T-helper 1 cell (primary cell): Measurements from ENCODE around the gene OCSTAMP.
A peak's percentile ranks its signal among the peaks of the same experiment; 100 is the strongest.

Experiments used
- DNase-seq, 5 donors: peaks; one replicate each; pipeline ENCODE4 v3.0.0-alpha.2; 2012 to 2020
- total RNA-seq, 4 donors: gene quantifications; one replicate each; lab custom pipeline; 2026; lab: John Stamatoyannopoulos, UW

The OCSTAMP gene
- 0 reads per million in 4 donors for total RNA-seq

- DNase-seq: no peak
Measured at GRCh38 chr20:46550461-46550860, at the start of gene OCSTAMP. Gene OCSTAMP, minus strand, starts transcription at chr20:46550654. Its CDS starts 94 bp downstream, at chr20:46550560.

DNA sequence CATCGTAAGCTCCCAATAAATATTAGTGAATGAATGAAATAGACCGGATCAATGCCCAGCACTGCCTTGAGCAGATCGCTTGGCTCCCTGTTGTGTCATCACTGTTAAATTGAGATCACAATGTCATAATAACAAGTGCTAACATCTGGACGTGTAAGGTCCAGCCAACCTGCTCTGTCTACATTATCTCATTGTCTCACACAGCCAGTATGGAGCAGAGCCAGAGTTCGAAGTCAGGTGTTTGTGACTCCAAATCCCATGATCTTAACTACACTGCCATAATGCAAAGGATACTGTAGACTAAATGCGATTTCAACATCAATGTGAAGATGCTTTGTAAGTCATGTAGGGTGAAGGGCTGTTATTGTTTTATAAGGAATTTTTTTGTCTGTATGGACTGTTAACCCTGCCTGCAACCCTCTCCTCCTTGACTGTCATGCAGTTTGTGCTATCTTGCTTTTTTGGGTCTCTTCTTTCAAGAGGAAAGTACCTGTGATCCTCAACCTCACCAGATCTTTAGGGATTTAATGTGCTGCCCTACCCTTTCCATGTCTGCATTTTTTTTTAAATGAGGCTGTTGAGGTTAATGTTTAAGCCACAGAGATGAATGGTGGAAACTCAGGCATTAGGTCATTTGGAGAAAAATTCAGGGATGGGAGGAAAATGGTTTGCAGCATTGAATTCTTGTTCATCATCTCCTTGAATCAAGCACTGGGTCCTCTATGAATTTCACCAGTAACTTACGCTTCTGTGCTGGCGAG lies 49.0 kb upstream of the OCSTAMP start:
- no peak for DNase-seq

GRCh38 chr20:46595933-46596332 lies 45.5 kb upstream of the OCSTAMP start:
- no peak for DNase-seq

- DNase-seq: no peak
Measured at GRCh38 chr20:46594725-46595124, 44.3 kb upstream of the OCSTAMP start.

DNA sequence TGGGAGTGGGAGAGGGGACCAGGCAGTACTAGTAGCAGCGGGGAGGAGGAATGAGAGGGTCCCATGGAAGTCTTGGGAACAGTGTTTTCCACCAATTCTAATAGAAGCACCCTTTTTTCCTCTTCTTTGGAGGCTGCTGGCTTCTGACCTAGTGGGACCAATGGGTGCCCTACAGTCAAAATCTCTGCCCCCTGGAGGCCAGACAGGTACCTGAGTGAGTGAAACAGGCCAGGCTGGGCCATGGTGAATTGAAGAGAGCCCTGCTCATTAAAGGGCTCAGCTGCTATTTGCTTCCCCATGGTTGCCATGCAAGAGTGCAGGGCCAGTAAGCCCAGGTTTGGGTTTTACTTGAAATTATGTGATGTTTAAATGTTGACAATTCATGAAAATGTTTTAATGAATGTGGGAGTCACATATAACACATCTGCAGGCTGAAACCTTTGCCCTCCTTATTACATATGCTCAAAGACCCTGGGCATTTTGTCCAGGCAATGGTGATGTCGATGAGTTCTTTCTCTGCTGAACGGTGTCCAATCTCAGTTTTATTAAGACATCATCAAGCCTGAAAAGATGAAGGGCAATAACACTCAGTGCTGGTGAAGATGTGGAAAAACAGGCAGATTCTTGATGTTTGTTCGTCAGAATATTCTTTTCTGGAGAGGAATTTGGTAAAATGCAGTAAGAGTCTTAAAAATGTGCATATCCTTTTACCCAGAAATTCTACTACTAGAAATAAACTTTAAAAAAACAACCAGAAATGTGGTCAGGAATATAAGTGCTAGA lies 42.3 kb upstream of the OCSTAMP start:
- DNase-seq: no peak

GRCh38 chr20:46590443-46590842 lies 40.0 kb upstream of the OCSTAMP start:
- DNase-seq: no peak

DNA sequence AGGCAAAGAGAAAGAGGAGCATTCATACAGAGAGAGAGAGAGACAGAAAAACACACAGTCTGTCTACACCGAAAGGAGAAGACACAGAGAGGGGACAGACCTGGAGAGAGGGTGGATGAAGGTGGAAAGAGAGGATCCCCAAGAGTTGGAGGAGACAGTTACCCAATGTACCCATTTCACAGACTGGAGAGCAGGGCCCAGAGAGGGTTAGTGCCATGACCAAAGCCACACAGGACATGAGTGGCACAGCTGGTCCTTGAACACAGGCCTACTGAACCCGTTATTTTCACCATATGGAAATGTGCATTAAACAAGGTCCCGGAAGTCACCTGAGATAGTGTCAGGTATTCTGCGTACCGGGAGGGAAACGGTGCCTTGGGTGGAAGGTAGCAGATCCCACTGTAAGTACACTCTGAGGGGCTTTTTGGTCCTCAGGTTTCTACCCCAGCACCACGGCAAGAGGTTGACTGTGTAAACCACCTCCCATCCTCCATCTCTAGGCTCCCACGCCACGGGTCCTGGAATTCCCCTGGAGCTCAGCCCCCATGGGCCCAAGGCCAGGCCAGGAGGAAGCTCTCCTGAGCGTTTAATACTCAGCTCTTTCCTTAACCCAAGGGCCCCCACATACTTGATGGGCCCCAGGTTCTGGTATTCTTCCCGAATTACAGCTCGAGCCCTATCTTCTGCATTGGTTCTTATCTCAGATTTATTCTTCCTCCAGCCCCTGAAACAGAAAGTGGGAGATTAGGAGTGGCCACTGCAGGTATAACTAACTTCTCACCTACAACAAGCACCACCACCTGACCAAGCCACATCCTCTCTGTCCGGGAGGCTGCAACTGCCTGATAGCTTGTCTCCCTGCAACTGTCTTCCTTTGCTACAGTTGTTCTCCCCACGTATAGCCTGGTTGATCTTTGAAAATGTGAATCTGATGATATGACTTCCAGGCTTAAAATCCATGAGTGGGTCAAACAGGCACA lies 38.4 kb upstream of the OCSTAMP start:
- peak in 1 of 5 donors; percentile 31 for DNase-seq

DNA sequence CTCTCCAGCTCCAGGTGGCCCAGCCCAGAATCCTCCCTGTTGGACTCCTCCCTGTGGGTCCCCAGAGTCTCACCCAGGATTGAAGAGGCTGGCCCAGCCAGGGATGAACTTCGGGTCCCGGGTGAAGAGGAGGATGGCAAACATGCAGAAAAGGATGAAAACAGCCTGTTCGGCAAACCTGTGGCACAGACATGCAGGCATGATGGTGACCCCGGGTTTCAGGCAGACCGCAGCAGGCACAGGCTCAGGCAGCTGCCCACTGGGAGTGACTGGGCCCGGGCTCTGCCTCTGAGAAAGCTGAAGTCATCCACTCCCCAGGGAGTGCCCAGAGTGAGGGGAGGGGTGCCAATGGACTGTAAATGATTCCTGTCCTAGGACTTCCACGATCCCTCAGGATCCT lies 37.5 kb upstream of the OCSTAMP start:
- no peak for DNase-seq

DNA sequence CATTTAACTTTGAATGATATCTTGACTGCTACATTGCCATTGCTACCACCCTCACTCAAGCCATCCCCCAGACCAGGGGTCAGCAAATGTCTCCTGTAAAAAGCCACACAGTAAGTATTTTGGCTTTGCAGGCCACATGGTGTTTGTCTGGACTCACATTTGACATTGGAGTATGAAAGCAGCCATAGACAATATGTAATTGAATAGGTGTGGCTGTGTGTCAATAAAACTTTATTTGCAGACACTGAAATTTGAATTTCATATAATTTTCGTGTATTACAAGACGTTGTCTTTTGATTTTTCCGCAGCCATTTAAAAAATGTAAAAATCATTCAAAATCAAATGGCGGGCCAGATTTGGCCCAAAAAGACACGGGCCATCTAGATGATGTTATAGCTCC lies 36.3 kb upstream of the OCSTAMP start:
- DNase-seq: no peak

- DNase-seq: no peak
Measured at GRCh38 chr20:46584508-46584907, 34.1 kb upstream of the OCSTAMP start.

DNA sequence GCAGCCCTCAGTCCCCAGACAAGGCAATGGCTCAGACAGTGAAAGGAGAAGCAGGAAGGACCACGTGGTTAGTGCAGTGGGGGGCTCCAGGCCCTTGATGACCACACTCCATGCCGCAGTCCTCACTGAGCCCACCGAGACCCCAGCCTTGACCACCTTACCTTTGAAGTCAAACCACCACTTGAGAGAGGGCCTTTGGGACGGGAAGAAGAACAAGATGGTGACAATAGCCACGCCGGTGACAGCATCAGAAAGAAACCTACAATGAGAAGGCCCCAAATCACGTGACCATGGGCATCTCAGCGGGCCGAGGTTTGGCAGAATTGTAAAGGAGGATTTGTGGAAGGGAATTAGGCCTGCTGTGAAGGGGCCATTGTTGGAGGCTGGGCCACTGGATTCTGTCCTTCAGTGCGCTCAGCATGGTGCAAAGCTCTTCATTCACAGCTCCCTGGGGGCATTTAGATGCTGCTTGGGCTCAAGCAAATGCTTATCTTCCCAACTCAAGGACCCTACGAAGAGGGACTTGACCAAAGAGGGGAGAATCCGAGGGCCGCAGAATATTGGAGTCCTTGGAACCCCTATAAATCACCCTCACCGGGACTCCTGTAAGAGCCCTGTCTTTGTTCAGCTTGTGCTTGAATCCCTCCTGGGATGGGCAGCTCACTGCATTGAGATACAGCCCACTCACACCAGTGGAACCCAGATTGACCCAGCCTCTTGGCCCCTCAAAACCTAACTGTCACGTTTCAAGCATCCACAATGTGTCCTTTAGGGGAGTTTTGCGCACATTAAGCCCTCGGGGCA lies 33.2 kb upstream of the OCSTAMP start:
- no peak for DNase-seq

DNA sequence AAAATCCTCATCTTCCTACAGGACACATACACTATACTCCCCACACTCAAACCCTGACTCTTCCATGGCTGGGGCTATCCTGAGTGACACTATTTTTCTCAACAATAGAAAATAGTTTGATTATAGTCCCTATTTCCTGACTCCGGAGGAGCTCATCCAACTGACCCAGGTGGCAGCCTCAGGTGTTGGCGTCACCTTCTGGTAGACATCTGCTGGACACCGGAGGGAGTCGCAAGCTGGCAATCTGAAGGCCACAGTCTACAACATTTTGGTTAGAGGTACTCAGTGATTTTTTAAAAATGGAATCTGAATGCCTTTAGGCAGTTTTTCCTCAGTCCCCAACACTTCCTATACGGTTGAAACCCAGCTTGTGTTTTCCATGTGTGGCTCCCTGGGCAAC lies 32.2 kb upstream of the OCSTAMP start:
- no peak for DNase-seq

GRCh38 chr20:46581391-46581790 lies 30.9 kb upstream of the OCSTAMP start:
- no peak for DNase-seq

- no peak for DNase-seq
Measured at GRCh38 chr20:46580613-46581205, 30.3 kb upstream of the OCSTAMP start.

DNA sequence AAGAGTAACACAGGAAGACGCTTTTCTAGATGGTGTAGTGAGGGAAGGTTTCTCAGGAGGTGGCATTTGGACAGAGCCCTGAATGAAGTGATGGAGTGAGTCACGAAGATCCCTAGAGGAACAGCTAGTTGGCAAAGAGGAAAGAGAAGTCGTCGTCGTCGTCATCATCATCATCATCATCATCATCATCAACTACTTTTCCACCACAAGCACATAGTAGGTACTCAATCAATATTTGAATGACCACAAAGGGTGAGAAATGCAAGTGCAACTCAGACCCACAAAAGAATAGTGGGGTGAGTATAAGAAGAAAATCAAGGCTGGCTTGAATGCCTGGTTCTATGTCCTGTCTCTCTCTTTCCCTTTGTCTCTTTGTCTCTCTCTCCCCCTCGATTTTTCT lies 28.3 kb upstream of the OCSTAMP start:
- DNase-seq: no peak

DNA sequence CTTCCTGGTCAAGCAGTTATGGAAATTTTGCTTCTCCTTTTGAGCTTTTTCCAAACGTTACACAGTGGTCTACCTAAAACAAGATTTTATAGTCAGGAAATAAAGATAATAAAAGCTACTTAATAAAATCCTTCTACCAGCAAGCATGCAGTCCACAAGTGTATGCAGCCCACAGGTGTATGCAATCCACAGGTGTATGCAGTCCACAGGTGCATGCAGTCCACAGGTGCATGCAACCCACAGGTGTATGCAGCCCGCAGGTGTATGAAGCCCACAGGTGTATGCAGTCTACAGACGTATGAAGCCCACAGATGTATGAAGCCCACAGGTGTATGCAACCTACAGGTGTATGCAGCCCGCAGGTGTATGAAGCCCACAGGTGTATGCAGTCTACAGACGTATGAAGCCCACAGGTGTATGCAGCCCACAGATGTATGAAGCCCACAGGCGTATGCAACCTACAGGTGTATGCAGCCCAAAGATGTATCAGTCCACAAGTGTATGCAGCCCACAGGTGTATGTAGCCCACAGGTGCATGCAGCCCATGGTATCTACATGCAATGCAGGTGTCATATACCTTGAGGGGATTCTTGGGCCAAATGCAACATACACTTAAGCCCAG lies 26.4 kb upstream of the OCSTAMP start:
- no peak for DNase-seq

DNA sequence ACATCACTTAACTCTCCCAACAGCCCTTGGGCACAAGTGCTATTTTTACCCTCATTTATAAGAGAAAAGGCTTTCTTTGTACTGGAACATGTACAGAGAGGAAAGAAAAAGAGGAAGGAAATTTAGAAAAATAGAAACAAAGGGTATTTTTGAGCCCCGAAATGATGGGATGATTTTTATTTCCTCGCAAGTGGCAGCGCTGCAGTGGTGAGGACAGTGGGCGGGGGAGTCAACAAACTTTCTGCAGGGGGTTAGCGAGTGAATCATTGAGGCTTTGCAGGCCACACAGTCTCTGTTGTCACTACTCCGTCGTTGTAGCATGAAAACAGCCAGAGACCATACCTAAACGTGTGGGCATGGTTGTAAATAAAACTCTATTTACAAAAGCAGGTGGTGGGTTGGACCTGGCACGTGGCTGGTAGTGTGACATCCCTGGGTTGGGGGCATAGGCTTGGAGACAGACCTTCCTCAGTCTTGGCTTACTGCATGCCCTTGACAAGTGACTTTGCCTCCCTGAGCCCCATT lies 25.5 kb upstream of the OCSTAMP start:
- no peak for DNase-seq

- no peak for DNase-seq
Measured at GRCh38 chr20:46575394-46575793, 24.9 kb upstream of the OCSTAMP start.

DNA sequence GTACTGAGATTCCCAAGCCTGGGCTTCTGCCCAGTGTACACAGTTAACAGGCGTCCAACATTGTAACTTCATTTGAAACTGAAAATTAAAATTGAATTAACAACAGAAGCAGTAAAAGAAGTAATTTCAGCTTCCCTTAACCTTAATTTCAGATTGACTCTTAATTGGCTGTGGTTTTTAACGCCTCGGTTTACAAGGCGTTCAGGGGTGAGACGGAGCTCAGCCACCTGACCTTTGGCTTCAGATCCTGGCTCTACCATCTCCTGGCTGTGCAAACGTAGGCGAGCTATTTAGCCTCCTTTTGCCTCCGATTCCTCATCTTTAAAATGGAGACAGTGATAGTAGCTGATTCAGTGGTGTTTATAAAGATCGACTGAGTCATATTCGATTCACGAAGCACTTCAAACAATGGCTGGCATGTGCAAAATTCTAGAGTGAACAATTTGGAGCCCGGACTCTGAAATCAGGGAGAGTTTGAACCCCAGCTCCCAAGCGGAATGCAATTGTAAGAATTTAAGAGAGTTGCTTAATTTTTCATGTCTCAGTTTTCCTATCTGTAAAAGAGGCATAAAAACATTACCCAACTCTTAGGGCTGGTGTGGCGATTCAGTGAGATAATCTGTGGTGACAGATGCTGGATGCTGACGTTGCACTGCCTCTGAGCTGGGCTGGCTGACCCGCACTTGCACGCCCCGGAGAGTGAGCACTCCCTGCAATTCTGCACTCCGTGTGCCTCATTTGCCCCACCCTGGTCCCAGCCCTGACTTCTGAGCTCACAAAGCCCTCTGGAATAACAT lies 23.5 kb upstream of the OCSTAMP start:
- no peak for DNase-seq

DNA sequence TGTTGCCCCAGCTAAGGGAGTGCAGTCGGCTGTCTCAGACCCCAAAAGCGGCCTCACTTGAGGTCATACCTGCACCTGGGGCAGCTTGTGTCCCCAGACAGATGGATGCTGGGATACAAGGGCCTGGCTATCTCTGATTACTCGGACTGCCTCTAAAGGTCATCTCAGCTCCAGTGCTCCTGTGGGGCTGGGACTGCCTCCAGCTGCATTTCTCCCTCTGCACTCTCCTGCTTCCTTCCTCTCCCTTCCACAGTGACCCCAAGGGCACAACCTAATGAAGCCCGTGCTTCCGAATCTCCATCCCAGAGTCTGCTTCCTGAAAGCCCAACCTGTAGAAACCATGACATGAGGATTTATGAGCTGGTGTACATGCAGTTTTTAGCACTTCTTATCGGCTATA lies 22.8 kb upstream of the OCSTAMP start:
- DNase-seq: no peak
